Effector CD8-positive, alpha-beta T cell (primary cell): ENCODE data around the gene IQUB.
"Not testable (repeated sequence)": the region's sequence is repeated elsewhere in the genome, so short reads cannot be mapped to it uniquely, and the experiment has no call there.

Experiments used
- DNase-seq: peaks from one replicate; lab custom pipeline; 2025; lab: John Stamatoyannopoulos, UW

The IQUB gene

GRCh38 chr7:123539871-123540270, 5.5 kb upstream of the IQUB start:
- DNase-seq: no peak

- DNase-seq: no peak
Measured at GRCh38 chr7:123538897-123539296, 4.5 kb upstream of the IQUB start.

GRCh38 chr7:123538189-123538714, 3.9 kb upstream of the IQUB start:
- no peak for DNase-seq

GRCh38 chr7:123537026-123537642, 2.7 kb upstream of the IQUB start:
- no peak for DNase-seq

- no peak for DNase-seq
Measured at GRCh38 chr7:123535517-123535916, 1.1 kb upstream of the IQUB start.

DNA sequence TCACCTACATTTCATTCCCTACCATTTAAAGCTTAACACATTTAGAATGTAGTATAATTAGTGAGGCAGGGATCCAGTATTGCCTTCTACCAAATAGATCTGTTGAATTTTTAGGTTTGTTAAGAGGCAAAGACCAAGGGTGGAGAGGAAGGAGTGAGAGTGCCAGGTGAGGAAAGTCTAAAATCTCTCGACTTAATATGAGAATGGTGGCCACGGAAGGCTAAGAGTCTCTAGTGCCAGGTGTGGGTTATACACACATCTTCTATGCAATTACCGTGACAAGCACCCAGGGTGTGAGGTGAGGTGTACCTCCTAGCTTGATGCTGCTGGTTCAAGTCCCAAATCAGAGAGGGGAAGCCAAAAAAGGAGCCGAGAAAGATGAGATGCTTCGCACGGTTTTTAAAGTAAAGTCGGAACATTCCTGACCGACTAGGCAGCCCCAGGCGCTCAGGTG, 439 bp downstream of the IQUB start:
- peak; percentile 23 for DNase-seq

GRCh38 chr7:123533553-123533917, 860 bp downstream of the IQUB start:
- no peak for DNase-seq

DNA sequence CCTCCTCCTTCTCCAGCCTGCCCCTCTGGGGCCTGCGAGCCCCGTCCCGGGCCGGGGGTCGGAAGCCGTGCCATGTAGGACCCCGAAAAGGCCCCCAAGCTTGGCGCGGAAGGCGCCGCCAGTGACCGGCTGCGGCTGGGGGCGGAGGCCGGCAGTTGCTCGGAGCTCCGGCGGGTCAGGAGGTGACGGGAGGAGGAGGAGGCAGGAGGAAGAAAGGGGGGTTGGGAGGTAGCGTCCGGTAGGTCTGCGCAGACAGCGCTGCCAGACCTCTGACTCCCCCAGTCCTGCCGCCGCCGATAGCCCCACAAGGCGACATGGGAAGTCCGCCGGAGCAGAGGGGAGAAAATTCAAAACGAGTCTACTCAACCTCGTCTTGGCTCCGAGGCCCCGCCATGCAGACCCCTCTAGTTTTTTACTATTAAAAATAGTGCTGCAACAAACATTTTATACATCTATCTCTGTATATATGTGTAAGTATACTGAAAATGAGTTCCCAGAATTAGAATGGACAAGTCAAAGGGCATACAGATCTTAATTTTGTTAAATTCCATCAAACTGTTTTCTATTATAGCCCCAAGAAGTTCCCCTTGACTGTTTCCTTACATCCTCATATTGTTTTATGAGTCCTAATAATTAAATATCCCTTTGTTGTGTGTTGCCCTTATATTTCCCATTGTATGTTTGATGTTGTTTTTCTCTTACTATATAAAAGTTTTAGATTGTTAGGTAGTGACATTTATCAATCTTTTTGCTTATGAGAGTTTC, 1.4 kb downstream of the IQUB start:
- DNase-seq: not testable (repeated sequence)

DNA sequence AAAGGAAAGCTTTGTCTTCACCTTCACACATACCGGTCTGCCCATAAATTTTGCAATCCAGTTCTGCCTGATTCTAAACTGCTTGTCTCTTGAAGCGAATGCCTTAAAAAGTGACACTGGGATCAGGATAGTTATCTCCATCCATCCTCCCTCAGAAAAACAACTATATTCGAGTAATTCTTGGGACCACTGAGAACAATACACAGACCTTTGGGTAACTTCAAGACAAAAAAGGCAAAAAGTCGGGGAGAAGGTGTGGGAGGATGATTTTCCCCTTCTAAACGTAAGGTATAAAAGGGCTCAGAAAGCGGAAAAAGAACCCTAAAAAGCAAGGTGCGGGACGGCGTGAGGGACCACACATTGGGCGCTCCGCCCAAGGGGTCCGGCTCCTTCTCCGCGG, 2.1 kb downstream of the IQUB start:
- DNase-seq: not testable (repeated sequence)

DNA sequence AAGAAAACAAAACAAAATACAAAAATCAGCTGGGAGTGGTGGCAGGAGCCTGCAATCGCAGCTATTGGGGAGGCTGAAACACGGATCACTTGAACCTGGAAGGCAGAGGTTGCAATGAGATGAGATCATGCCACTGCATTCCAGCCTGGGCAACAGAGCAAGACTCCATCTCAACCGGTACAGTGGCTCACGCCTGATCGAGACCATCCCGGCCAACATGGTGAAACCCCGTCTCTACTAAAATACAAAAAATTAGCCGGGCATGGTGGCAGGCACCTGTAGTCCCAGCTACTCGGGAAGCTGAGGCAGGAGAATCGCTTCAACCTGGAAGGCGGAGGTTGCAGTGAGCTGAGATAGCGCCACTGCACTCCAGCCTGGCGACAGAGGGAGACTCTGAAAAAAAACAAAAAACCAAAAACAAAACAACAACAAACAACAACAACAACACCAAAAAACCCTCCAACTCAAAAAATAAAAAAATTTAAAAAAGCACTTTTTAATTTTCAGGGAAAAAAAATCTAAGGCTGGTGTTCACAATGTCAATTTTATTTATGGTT, 4.3 kb downstream of the IQUB start:
- not testable (repeated sequence) for DNase-seq

GRCh38 chr7:123528265-123528664, 6.1 kb downstream of the IQUB start:
- DNase-seq: no peak

DNA sequence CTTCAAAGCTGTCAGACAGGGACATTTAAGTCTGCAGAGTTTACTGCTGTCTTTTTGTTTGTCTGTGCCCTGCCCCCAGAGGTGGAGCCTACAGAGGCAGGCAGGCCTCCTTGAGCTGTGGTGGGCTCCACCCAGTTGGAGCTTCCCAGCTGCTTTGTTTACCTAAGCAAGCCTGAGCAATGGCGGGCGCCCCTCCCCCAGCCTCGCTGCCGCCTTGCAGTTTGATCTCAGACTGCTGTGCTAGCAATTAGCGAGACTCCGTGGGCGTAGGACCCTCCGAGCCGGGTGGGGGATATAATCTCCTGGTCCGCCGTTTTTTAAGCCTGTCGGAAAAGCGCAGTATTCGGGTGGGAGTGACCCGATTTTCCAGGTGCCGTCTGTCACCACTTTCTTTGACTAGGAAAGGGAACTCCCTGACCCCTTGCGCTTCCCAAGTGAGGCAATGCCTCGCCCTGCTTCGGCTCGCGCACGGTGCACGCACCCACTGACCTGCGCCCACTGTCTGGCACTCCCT, 6.6 kb downstream of the IQUB start:
- not testable (repeated sequence) for DNase-seq

GRCh38 chr7:123526533-123526932, 7.9 kb downstream of the IQUB start:
- DNase-seq: not testable (repeated sequence)

GRCh38 chr7:123522066-123522465, 12.3 kb downstream of the IQUB start:
- DNase-seq: no peak

- no peak for DNase-seq
Measured at GRCh38 chr7:123505221-123505620, 29.2 kb downstream of the IQUB start.

DNA sequence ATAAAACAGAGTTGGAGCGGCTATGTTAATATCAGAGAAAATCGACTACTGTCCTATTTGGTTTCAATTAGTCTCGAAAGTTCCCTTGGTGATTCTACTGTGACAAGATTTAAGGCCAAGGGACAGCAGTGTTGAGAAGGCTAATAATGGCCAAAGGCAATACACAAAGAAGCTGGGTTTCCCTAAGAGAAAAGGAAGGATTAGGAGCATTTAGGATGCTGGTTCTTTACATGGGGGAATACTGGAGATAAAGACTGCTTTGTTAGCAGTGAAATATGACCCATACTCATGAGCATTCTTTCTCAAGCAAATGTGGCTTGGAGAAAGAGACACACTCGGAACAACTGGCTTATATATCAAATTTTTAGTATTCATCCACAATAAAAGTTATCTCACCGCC, 32.2 kb downstream of the IQUB start:
- DNase-seq: no peak

DNA sequence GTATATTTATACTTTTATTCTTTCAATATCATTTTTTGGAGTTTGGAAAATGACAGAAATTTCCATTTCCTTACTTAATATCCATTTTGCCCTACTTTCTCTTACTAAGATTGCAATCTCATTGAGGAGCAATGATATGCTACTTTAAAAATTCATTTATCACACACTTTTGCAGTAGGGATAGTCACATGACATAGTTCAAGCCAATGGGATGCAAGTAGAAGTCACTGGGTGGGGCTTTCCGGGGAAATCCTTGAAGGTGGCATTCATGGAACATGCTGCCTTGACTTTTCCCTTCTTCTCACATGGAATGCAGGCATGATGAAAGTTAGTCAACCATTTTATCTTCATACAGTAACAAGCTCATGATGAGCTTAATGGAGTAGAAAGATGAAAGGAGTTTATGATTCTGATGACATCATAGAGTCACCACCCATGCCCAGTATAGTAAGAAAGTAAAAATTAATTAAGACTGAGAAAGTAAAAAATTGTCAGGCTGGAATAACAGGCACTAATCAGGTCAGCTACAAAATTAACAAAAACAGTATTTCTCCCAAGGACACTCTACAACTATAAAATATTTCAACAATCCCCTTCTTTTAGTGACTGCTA, 33.4 kb downstream of the IQUB start:
- DNase-seq: no peak

- no peak for DNase-seq
Measured at GRCh38 chr7:123499211-123499970, 35.0 kb downstream of the IQUB start.

DNA sequence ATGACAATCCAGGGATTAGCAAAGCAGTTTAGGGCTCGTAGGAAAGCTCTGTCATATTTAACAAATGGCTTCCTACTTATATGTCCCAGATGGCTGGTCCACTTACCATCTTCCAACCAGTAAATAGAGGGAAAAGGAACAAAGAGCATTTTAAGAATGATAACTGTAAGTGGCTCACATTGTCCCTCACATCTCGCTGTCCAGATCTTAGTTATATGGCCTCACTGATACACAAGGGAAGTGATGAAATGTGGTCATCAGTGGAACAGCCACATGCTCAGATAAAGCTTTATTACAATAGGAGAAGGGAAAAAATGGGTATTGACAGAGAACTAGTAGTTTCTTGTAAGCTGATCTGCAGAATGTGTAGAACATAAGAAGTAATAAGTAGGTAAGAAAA, 35.8 kb downstream of the IQUB start:
- DNase-seq: no peak

DNA sequence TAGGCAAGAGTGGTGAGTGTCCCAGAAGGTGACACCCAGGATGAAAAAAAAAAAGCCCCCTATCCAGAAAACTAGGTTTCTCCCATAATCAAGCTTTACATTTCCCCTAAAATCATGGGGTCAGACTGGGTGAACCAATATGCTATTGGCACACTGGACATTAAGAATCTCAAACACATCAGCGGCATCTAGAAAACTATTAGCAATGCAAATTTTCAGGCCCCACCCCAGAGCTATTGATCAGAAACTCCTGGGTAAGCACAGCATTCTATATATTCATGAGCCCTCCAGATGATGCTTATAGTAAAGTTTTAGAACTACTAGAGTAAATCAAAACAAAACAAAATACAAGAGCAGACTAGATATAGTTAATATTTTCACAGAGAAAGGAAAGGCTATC, 36.4 kb downstream of the IQUB start:
- no peak for DNase-seq

DNA sequence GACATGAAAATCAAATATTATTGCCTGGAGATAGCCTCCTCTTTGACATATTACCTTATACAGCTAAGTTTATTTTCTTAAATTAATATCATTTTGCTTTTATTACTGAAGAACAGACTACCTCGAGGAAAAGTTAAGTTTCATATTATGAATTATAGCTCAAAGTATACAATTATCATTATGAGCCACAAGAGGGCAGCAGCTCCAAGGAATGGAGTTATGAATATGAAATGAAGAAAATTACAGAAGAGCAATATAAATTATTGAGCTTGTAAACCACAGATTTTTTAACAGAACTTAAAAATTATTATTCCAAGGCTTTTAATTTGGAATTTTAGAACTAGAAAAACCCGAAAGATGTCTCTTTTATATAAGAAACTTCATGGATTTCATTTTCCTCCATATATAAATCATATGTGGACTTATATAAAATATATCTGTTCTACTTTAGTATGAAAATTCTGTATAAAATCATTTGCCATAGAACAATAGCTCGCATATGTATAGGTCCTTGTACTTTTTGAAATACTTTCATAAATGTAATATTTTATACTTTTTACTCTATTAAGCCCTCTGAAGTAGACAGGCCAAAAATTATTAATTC, 40.1 kb downstream of the IQUB start:
- DNase-seq: peak; percentile 2
